HG03469 (cell line): ENCODE data around the gene PTX4.
"Not testable (repeated sequence)": the region's sequence is repeated elsewhere in the genome, so short reads cannot be mapped to it uniquely, and the experiment has no call there.

Source experiments
- ATAC-seq: cut with Tn5 transposase; IDR thresholded peaks from one replicate; pipeline ENCODE4 v1.9.1; 2021; ENCODE audit warnings: mild to moderate bottlenecking, moderate library complexity, moderate number of reproducible peaks; ENCODE audit not compliant: unreplicated experiment

PTX4 gene

GRCh38 chr16:1446296-1447080 lies 42.3 kb downstream of the PTX4 start:
- no peak for ATAC-seq

DNA sequence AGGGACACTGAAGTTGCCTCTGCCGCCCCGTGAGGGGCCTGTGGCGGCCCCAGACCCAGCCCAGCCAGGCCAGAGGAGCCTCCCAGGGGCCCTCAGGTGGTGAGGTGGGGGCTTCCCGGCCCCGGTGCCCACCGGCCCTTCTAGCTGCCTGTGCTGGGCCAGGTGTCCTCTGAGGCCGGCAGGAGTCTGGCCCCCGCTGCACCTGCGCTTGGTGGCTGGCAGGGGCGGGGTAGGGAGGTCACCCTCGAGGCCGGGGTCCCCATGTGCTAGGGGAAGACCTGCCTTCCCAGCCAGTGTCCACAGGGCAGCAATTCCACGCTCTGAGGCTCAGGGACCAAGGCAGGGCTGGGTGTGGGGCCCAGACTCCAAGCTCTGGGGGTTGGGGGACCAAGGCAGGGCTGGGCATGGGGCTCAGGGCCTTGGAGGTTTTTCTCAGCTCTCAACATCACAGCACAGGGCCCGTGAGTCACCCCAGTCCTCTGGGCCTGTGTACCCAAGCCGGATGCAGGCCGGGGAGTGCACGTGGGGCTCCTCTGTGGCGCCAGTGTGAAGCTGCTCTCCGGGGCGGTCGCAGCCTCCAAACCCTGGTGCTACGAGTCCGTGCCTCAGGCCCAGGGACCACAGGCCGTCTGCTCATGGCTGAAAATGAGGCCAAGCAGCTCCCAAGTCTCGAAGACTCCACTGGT lies 43.1 kb downstream of the PTX4 start:
- no peak for ATAC-seq

DNA sequence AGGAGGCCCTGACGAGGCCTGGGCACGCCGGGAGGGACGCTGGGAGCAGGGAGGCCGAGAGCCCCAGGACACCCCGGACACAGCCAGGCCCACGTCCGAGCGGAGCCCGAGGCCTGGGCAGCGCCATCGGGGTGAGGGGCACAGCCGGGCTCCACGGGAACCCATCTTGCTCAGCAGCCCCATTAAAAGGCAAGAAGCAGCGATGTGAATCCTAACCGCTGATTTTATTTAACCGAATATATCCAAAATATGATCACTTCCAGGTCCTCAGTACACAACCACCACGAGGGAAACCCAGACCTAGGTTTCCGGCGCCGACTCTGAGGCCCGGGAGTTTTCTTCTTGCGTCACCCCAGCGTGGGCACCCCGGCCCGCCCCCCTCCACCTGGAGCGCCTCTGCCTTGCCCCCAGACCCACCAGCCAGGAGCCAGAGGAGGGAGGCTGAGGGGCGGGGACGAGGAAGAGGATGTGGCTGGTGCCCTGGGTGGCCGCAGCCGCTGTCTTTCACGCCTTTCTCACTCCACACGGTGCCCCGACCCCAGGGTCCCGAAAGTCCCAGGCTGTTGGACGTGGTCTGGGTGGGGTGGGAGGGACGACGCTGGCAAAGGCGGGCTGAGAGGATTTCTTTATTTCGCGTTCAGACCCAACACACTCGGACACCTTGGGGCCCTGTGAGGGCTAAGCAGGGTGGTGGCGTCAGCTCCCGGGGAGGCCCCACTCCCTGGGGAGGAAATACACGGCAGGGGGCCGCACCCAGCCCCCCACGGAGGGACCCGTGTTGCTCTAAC lies 43.8 kb downstream of the PTX4 start:
- ATAC-seq: no peak

GRCh38 chr16:1443980-1444729 lies 44.6 kb downstream of the PTX4 start, which contains the start of gene CCDC154:
CCDC154 (minus strand) TSS chr16:1444556; CDS start chr16:1444322, 234 bp downstream.
- no peak for ATAC-seq

GRCh38 chr16:1443403-1443973 lies 45.3 kb downstream of the PTX4 start:
- no peak for ATAC-seq

- no peak for ATAC-seq
Observed at GRCh38 chr16:1442697-1443096, 46.0 kb downstream of the PTX4 start.

- no peak for ATAC-seq
Observed at GRCh38 chr16:1441391-1441829, 47.3 kb downstream of the PTX4 start.

DNA sequence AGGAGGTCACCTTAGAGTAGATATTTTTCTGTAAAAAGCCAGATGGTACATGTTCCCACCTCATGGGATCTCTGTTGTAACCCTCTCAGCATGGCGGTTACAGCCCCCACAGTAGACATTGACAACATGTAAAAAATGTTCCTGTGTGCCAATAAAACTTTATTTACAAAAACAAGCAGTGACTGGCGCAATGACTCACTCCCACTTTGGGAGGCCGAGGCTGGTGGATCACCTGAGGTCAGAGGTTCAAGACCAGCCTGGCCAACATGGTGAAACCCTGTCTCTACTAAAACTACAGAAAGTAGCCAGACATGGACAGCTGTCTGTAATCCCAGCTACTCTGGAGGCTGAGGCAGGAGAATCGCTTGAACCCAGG lies 49.1 kb downstream of the PTX4 start:
- not testable (repeated sequence) for ATAC-seq

- ATAC-seq: no peak
Observed at GRCh38 chr16:1439058-1439698, 49.6 kb downstream of the PTX4 start.

DNA sequence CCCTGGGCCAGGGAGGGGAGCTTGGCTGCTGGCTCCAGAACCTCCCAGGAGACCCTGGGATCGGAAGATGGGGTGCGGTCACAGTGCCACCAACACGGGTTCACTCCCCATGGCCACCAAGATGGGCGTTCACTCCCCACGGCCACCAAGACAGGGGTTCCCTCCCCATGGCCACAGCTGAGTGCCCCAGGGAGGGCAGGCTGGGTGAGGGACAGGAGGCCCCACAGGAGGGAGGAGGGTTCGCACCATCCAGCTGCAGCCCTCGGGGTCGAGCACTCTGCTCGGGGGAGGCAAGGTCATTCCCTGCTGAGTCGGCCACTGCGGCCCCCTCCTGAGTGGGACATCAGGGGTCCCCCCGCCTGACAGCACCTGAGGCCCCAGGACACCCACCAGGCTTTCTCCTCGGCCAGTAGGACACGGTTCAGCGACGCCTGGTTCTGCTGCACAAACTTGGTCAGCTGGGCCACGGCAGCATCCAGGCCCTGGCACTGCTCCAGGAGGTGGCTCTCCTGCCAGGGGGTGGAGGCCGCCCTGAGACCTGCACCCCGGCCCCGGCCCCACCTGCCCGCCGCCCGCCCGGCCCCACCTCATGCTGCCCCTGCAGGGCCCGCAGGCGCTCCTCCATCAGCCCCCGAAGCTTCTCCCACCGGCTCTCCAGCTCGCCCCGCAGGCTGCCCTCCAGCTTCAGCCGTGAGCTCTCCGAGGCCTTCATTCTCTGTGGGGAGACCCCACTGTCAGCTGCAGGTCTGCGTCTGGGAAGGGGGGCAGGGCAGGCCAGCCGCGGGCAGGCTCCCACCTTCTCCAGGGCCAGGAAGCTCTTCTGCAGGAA lies 50.3 kb downstream of the PTX4 start:
- ATAC-seq: no peak

DNA sequence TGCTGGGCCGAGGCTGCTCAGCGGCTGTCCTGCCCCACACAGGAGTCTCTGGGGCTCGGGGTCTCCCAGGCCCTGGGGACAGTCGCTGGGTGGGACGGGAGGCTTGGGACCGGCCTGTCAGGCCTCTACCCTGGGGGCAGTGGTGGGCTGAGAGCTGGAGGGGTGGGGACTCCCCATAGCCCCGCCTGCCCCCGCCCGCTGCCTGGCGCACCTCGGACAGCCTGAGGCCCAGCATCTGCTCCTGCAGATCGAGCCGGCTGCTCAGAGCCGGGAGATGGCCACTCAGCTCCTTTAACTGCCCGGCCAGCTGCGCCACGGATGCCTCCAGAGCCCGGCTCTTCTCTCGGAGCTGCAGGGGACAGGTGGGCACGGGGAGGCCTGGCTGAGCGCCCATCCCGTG lies 51.1 kb downstream of the PTX4 start:
- no peak for ATAC-seq

GRCh38 chr16:1436731-1437355 lies 51.9 kb downstream of the PTX4 start:
- ATAC-seq: no peak

DNA sequence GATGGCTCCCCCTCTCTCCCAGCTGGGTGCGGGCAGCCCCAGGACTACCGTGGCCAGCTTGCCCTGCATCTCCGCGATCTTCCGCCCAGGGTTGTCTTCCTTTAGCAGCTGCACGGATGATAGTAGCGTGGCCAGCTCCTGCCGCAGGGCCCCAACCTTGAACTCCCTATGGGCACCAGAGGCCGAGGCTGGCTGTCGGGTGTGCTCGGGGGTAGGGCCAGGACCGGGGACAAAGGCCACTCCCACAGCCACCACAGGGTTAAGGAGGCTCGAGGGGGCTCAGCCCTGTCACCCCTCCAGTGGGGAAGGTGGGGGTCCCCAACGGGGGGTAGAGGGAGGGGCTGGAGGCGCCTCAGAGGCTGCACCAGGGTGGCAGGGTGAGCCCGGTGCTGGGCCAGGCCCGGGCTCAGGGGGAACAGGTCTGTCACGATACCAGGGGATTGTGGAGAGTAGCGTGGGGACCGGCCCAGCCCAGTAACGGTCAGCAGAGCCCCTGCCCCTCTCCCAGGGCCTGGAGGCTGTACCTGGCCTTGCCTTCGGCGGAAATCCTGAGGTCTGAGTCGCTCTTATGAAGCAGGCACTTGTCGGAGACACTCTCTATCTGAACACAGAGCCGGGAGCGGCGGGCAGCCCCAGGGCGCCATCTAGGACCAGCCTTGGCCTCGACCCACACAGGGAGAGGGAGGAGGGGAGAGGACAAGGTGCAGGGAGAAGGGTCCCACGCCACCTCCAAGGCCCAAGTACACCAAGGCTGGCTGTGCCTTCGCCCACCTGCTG lies 52.6 kb downstream of the PTX4 start:
- ATAC-seq: no peak
